ENCODE results near the gene PDE11A. TPM values are rescaled to one million over a fixed set of nuclear protein-coding genes. Genes with fewer than 3 reads are reported as not detected.

The PDE11A gene
- total RNA-seq, 2 experiments from 2014 or later = not detected

DNA sequence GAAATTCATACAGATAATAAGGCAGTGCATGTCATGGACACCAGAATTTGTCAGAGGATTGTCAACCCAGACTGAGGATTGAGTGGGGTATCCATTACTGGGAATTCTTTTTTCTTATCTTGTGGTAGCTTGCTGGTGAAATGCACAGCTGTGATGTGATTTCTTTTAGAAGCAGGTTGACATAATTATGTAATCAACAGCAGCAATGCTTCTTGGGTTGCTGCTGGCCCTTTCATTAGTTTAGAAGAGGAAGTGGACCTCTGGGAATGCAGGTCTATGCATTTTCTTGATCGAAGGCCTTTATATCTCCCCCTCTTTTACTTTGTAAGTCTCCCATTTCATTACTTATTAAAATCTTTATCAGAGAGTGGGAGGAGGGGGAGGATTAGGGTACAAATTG, 360.1 kb downstream of the PDE11A start:
- Mint-ChIP-seq H3K27me3 (no peaks in the 10 kb centered on the region), H3K4me3 (no peak overlapping the region), H3K27ac (no peak overlapping the region), H3K4me1 (ENCODE audit: low read depth) (no peaks in the 10 kb centered on the region), H3K9me3 (no peaks in the 10 kb centered on the region), H3K36me3 (ENCODE audit: low read depth) (no peaks in the 10 kb centered on the region)
- TF ChIP-seq, protein P1, sequence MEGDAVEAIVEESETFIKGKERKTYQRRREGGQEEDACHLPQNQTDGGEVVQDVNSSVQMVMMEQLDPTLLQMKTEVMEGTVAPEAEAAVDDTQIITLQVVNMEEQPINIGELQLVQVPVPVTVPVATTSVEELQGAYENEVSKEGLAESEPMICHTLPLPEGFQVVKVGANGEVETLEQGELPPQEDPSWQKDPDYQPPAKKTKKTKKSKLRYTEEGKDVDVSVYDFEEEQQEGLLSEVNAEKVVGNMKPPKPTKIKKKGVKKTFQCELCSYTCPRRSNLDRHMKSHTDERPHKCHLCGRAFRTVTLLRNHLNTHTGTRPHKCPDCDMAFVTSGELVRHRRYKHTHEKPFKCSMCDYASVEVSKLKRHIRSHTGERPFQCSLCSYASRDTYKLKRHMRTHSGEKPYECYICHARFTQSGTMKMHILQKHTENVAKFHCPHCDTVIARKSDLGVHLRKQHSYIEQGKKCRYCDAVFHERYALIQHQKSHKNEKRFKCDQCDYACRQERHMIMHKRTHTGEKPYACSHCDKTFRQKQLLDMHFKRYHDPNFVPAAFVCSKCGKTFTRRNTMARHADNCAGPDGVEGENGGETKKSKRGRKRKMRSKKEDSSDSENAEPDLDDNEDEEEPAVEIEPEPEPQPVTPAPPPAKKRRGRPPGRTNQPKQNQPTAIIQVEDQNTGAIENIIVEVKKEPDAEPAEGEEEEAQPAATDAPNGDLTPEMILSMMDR (IDR thresholded peaks at IDR 0.05) = no peak
- intact Hi-C loops (cut with DNase I, micrococcal nuclease) = no loop called here
- peaks cover 1 to 4% of the 10 kb centered on the region in 2 experiments for H3K27me3 ChIP-seq (ENCODE audit: control insufficient read depth in 1 of 2, insufficient read depth in 2 of 2, low read length in 2 of 2)
- no peak overlapping the region for H3K27ac ChIP-seq (ENCODE audit: low read depth in 1 of 2, low read length in 2 of 2)
- CTCF ChIA-PET = no interaction called here
- no peaks in the 10 kb centered on the region for H3K4me1 ChIP-seq (ENCODE audit: insufficient read depth, low read length)
- no peaks in the 10 kb centered on the region for H3K36me3 ChIP-seq (ENCODE audit: insufficient read depth, low read length)
- POLR2A ChIA-PET = no interaction called here
- no peak overlapping the region for H3K4me3 ChIP-seq (ENCODE audit: low read length)
- ATAC-seq (ENCODE audit: poor library complexity) (no peak), DNase-seq (no peak)
- H3K9me3 ChIP-seq (ENCODE audit: control insufficient read depth in 1 of 2, insufficient read depth in 1 of 2, low read length in 2 of 2) = no peaks in the 10 kb centered on the region

DNA sequence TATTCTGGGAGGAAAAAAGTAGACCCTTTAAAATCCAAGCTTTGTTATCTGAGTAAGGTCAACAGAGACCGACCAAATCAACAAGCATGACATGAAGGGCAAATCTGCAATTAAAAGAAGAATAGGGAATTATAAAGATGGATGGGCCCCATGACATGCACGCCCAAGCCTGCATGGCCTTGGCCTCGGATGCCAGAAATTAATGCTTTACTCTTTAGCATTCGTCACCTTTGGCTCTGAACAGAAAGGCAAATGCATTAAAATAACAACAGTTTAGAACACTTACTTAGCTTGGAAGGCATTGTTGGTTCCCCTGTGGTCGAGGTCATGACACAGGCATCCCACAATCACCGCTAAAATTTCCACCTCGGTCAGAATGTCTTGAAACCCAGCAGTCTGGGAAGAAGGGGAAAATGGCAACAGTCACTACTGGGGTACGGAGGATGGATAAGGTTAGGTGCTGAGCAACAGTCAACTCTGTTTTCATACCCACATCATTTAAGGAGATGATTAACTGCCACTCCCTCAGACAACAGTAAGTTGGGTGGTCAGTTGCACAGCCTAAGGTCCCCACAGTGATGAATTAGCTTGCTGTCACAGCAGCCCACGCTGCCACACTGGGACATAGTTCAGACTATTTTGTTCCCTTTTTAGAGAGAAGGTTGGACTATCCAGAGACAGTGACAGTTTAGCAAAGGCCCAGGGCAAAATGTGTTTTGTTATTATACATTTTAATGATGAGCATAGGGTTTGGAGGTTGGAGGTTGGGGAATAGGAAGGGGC, 360.9 kb downstream of the PDE11A start:
- Mint-ChIP-seq H3K9me3 (no peaks in the 10 kb centered on the region), H3K4me1 (ENCODE audit: low read depth) (no peaks in the 10 kb centered on the region), H3K36me3 (ENCODE audit: low read depth) (no peaks in the 10 kb centered on the region), H3K4me3 (no peak overlapping the region), H3K27me3 (no peaks in the 10 kb centered on the region), H3K27ac (no peak overlapping the region)
- TF ChIP-seq, protein P1 (IDR thresholded peaks at IDR 0.05) = no peak
- Histone ChIP-seq H3K27ac (ENCODE audit: low read depth in 1 of 2, low read length in 2 of 2) (no peak overlapping the region), H3K27me3 (ENCODE audit: control insufficient read depth in 1 of 2, insufficient read depth in 2 of 2, low read length in 2 of 2) (peaks cover 2 to 4% of the 10 kb centered on the region in 2 experiments), H3K4me1 (ENCODE audit: insufficient read depth, low read length) (no peaks in the 10 kb centered on the region), H3K9me3 (ENCODE audit: control insufficient read depth in 1 of 2, insufficient read depth in 1 of 2, low read length in 2 of 2) (no peaks in the 10 kb centered on the region), H3K4me3 (ENCODE audit: low read length) (no peak overlapping the region), H3K36me3 (ENCODE audit: insufficient read depth, low read length) (no peaks in the 10 kb centered on the region)
- DNase-seq = no peak
- ATAC-seq (ENCODE audit: poor library complexity) = no peak
- POLR2A ChIA-PET = no interaction called here
- CTCF ChIA-PET = no interaction called here
- intact Hi-C loops (cut with DNase I, micrococcal nuclease) = no loop called here

GRCh38 chr2:177710889-177711288, 361.7 kb downstream of the PDE11A start:
- peaks cover 2 to 4% of the 10 kb centered on the region in 2 experiments for H3K27me3 ChIP-seq (ENCODE audit: control insufficient read depth in 1 of 2, insufficient read depth in 2 of 2, low read length in 2 of 2)
- no peaks in the 10 kb centered on the region for H3K36me3 ChIP-seq (ENCODE audit: insufficient read depth, low read length)
- TF ChIP-seq, protein P1 (IDR thresholded peaks at IDR 0.05) = no peak
- DNase-seq (no peak), ATAC-seq (ENCODE audit: poor library complexity) (no peak)
- CTCF ChIA-PET = no interaction called here
- Mint-ChIP-seq H3K9me3 (no peaks in the 10 kb centered on the region), H3K27ac (no peak overlapping the region), H3K4me3 (no peak overlapping the region), H3K4me1 (ENCODE audit: low read depth) (no peaks in the 10 kb centered on the region), H3K36me3 (ENCODE audit: low read depth) (no peaks in the 10 kb centered on the region), H3K27me3 (peaks cover under 1% of the 10 kb centered on the region)
- H3K27ac ChIP-seq (ENCODE audit: low read depth in 1 of 2, low read length in 2 of 2) = no peak overlapping the region
- POLR2A ChIA-PET = no interaction called here
- H3K4me1 ChIP-seq (ENCODE audit: insufficient read depth, low read length) = no peaks in the 10 kb centered on the region
- intact Hi-C loops (cut with DNase I, micrococcal nuclease) = no loop called here
- H3K4me3 ChIP-seq (ENCODE audit: low read length) = no peak overlapping the region
- no peaks in the 10 kb centered on the region for H3K9me3 ChIP-seq (ENCODE audit: control insufficient read depth in 1 of 2, insufficient read depth in 1 of 2, low read length in 2 of 2)
